Cardiac muscle cell (in vitro differentiated cells and primary cell): ENCODE data around the gene IGSF21. TPM values are rescaled to one million over a fixed set of nuclear protein-coding genes. Genes with fewer than 3 reads are reported as not detected.

Experiments used
- DNase-seq, 2 donors: peaks; one replicate each; pipeline versions ENCODE4 v3.0.0 to v3.0.0-alpha.2; 2010 to 2017; ENCODE audit warnings: low read depth in 1 of 2, low spot score in 1 of 2
- H3K27ac ChIP-seq: fragments of 200-600 bp; sonication (generic); 2 replicates; pipeline ENCODE4 v1.5.1; 2016
- H3K27me3 ChIP-seq: fragments of 200-600 bp; sonication (generic); 2 replicates; pipeline ENCODE4 v1.6.0; 2016; ENCODE audit warnings: control low read depth
- H3K36me3 ChIP-seq: fragments of 200-600 bp; sonication (generic); 2 replicates; pipeline ENCODE4 v1.5.1; 2016; ENCODE audit warnings: control low read depth
- H3K4me1 ChIP-seq: fragments of 200-600 bp; sonication (generic); 2 replicates; pipeline ENCODE4 v1.8.1; 2017; ENCODE audit warnings: low read depth, mild to moderate bottlenecking, mixed run types
- H3K4me3 ChIP-seq: fragments of 200-600 bp; sonication (generic); 2 replicates; pipeline ENCODE4 v1.5.1; 2016; ENCODE audit warnings: mild to moderate bottlenecking
- H3K9me3 ChIP-seq: fragments of 200-600 bp; sonication (generic); 2 replicates; pipeline ENCODE4 v1.5.1; 2017; ENCODE audit warnings: low read depth, mild to moderate bottlenecking, control low read depth
- CTCF ChIP-seq: IDR thresholded peaks from 2 replicates; pipeline ENCODE4 v1.5.1; 2012; ENCODE audit warnings: low read depth, mild to moderate bottlenecking, low read length
- polyA plus RNA-seq: library from polyadenylated mRNA; unstranded; fragments of >200 nt; fragmentation: Nextera tagmentation; extraction: Ambion mirVana; gene quantifications from 2 replicates; pipeline ENCODE4 v1.2.1, GENCODE V29; 2016
- total RNA-seq: library from RNA; depleted of rRNA; stranded (reverse); fragments of >200 nt; gene quantifications from 2 replicates; pipeline ENCODE4 v1.2.3, GENCODE V29; 2016

The IGSF21 gene
- total and polyA plus RNA-seq, 2 experiments from 2014 or later, result 0.06 TPM; not detected in 1

DNA sequence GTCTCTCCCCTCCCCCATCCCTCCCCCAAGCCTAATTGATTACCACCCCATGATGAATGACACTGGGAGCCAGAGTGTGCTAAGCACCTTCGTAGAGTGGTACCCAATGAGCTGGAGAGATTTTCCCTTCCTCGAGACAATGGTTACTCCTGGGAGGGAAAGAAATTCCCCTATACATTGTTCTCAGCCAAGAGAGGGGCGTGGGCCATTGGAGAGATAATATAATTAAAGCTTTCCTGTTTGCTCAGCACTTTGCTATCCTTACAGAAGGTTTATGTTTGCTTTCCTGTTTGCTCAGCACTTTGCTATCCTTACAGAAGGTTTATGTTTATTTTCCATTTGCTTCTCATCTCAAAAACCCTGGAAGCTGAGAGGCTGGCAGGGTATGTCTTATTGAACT lies 247.0 kb downstream of the IGSF21 start:
- Histone ChIP-seq H3K4me3 (no peak overlapping the region), H3K36me3 (no peaks in the 10 kb centered on the region), H3K27ac (no peak overlapping the region), H3K9me3 (no peaks in the 10 kb centered on the region), H3K4me1 (no peaks in the 10 kb centered on the region), H3K27me3 (peaks cover 2% of the 10 kb centered on the region)
- DNase-seq, result no peak
- TF ChIP-seq CTCF, result no peak

DNA sequence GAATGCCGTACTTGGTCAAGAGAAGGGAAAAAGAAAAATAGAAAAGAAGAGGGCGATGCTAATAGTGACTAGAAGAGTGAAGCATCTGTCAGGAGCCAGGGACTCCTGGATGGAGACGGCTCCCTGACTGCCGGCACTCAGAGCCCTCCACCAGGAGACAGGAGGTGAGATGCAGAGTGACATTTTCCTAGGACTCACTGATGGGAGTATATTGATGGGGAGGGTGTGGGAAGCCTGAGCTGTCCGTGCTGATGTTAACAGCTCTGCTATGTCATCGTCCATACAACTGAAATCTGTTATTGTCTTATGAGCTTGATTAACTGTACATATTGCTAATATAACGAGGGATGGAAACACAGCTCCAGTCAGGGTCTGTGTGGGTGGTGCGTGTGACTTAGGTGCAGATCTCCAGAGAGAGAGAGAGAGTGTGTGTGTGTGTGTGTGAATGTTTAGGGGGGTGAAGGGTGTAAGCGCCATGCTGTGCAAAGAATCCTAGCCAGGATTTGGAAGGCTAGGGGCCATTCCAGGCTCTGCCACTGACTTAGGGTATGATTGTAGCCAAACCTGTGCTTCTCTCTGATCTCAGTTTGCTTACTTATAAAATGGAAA lies 250.1 kb downstream of the IGSF21 start:
- Histone ChIP-seq H3K4me1 (no peaks in the 10 kb centered on the region), H3K27ac (no peak overlapping the region), H3K27me3 (peaks cover 2% of the 10 kb centered on the region), H3K9me3 (no peaks in the 10 kb centered on the region), H3K36me3 (no peaks in the 10 kb centered on the region), H3K4me3 (no peak overlapping the region)
- TF ChIP-seq CTCF, result no peak
- DNase-seq, result no peak

GRCh38 chr1:18358600-18358999 lies 251.0 kb downstream of the IGSF21 start:
- H3K4me3 ChIP-seq, result no peak overlapping the region
- no peak for TF ChIP-seq CTCF
- no peak for DNase-seq
- no peaks in the 10 kb centered on the region for H3K4me1 ChIP-seq
- H3K36me3 ChIP-seq, result no peaks in the 10 kb centered on the region
- H3K9me3 ChIP-seq, result no peaks in the 10 kb centered on the region
- H3K27ac ChIP-seq, result no peak overlapping the region
- H3K27me3 ChIP-seq, result peaks cover 2% of the 10 kb centered on the region

- no peak for DNase-seq
- Histone ChIP-seq H3K4me3 (no peak overlapping the region), H3K9me3 (no peaks in the 10 kb centered on the region), H3K27me3 (peaks cover 2% of the 10 kb centered on the region), H3K4me1 (no peaks in the 10 kb centered on the region), H3K27ac (no peak overlapping the region), H3K36me3 (no peaks in the 10 kb centered on the region)
- no peak for TF ChIP-seq CTCF
Observed at GRCh38 chr1:18360251-18360650, 252.7 kb downstream of the IGSF21 start.

GRCh38 chr1:18362150-18362549 lies 254.6 kb downstream of the IGSF21 start:
- Histone ChIP-seq H3K4me1 (no peaks in the 10 kb centered on the region), H3K4me3 (no peak overlapping the region), H3K27me3 (no peaks in the 10 kb centered on the region), H3K27ac (no peak overlapping the region), H3K9me3 (no peaks in the 10 kb centered on the region), H3K36me3 (no peaks in the 10 kb centered on the region)
- no peak for TF ChIP-seq CTCF
- no peak for DNase-seq
